ENCODE data around the gene NID2.

NID2 gene

GRCh38 chr14:51977075-51977474, 91.8 kb downstream of the NID2 start:
- no peak for DNase-seq (ENCODE audit: insufficient read length, low spot score)
- TF ChIP-seq CTCF (IDR thresholded peaks at IDR 0.05; ENCODE audit: insufficient read depth, missing control alignments): no peak
- FAIRE-seq: no peak

- TF ChIP-seq CTCF (IDR thresholded peaks at IDR 0.05; ENCODE audit: insufficient read depth, missing control alignments): no peak
- no peak for FAIRE-seq
- no peak for DNase-seq (ENCODE audit: insufficient read length, low spot score)
These were observed 96.3 kb downstream of the NID2 start for GRCh38 chr14:51972566-51972965.

GRCh38 chr14:51969852-51970540, 98.9 kb downstream of the NID2 start:
- no peak for TF ChIP-seq CTCF (IDR thresholded peaks at IDR 0.05; ENCODE audit: insufficient read depth, missing control alignments)
- DNase-seq (ENCODE audit: insufficient read length, low spot score) (no peak), FAIRE-seq (no peak)

- DNase-seq (ENCODE audit: insufficient read length, low spot score) (no peak), FAIRE-seq (no peak)
- no peak for TF ChIP-seq CTCF (IDR thresholded peaks at IDR 0.05; ENCODE audit: insufficient read depth, missing control alignments)
These were observed 101.3 kb downstream of the NID2 start for GRCh38 chr14:51967521-51967920.

- DNase-seq (ENCODE audit: insufficient read length, low spot score) (no peak), FAIRE-seq (no peak)
These were observed 105.6 kb downstream of the NID2 start for GRCh38 chr14:51963286-51963685.

GRCh38 chr14:51962711-51963110, 106.1 kb downstream of the NID2 start:
- FAIRE-seq (no peak), DNase-seq (ENCODE audit: insufficient read length, low spot score) (no peak)
- no peak for TF ChIP-seq CTCF (IDR thresholded peaks at IDR 0.05; ENCODE audit: insufficient read depth, missing control alignments)

More at GRCh38 chr14:51963286-51963685, 105.6 kb downstream of the NID2 start:
- no peak for TF ChIP-seq CTCF (IDR thresholded peaks at IDR 0.05; ENCODE audit: insufficient read depth, missing control alignments)

GRCh38 chr14:51960866-51961265, 108.0 kb downstream of the NID2 start:
- no peak for FAIRE-seq
- no peak for TF ChIP-seq CTCF (IDR thresholded peaks at IDR 0.05; ENCODE audit: insufficient read depth, missing control alignments)
- DNase-seq (ENCODE audit: insufficient read length, low spot score): no peak

Measured in D721Med (cell line).